ENCODE measurements around the gene SNX15. TPM values are rescaled to one million over a fixed set of nuclear protein-coding genes. Genes with fewer than 3 reads are reported as not detected.

Gene SNX15
- total and polyA plus RNA-seq, 12 donors, result 16.4 to 35.9 (median 22.5) TPM

- Histone ChIP-seq H3K4me1 (replicated peaks in 1 of 2) (peaks cover 0 to 26% of the 10 kb centered on the region in 2 donors), H3K27ac (no peak overlapping the region), H3K9me3 (replicated peaks in 1 of 3) (no peaks in the 10 kb centered on the region), H3K36me3 (replicated peaks in 1 of 2) (no peaks in the 10 kb centered on the region), H3K4me3 (no peak overlapping the region), H3K27me3 (no peaks in the 10 kb centered on the region)
- intact Hi-C loops (cut with DNase I), result no loop called here
- WGBS, 4 donors, result 85 to 95% (median 89%) methylated on average over 6 to 7 of the region's 7 CpGs
- no peak for DNase-seq
- TF ChIP-seq CTCF (IDR thresholded peaks at IDR 0.05) (no peak), POLR2A (IDR thresholded peaks at IDR 0.05) (no peak)
Measured at GRCh38 chr11:65045728-65046127, 18.5 kb downstream of the SNX15 start.

- H3K4me3 ChIP-seq, result peak overlapping the region in 2 of 4 donors; percentile 11 to 58
- TF ChIP-seq CTCF (IDR thresholded peaks at IDR 0.05), result no peak
- no peak for TF ChIP-seq POLR2A (IDR thresholded peaks at IDR 0.05)
- WGBS, 4 donors, result 38 to 71% (median 43%) methylated on average over 22 to 56 of the region's 56 CpGs
- intact Hi-C loops (cut with DNase I), result no loop called here
- H3K36me3 ChIP-seq (replicated peaks in 1 of 2), result no peaks in the 10 kb centered on the region
- H3K4me1 ChIP-seq (replicated peaks in 1 of 2), result peaks cover 0 to 13% of the 10 kb centered on the region in 2 donors
- DNase-seq, result no peak
- H3K9me3 ChIP-seq (replicated peaks in 1 of 3), result no peaks in the 10 kb centered on the region
- no peaks in the 10 kb centered on the region for H3K27me3 ChIP-seq
- H3K27ac ChIP-seq, result peak overlapping the region in 1 of 5 donors; percentile 2
Measured at GRCh38 chr11:65047581-65048422, 20.6 kb downstream of the SNX15 start.

GRCh38 chr11:65051398-65051858, 24.2 kb downstream of the SNX15 start:
- Histone ChIP-seq H3K36me3 (replicated peaks in 1 of 2) (no peaks in the 10 kb centered on the region), H3K4me3 (no peak overlapping the region), H3K27ac (no peak overlapping the region), H3K4me1 (replicated peaks in 1 of 2) (no peaks in the 10 kb centered on the region), H3K27me3 (no peaks in the 10 kb centered on the region), H3K9me3 (replicated peaks in 1 of 3) (no peaks in the 10 kb centered on the region)
- no peak for DNase-seq
- intact Hi-C loops (cut with DNase I), result no loop called here
- no peak for TF ChIP-seq CTCF (IDR thresholded peaks at IDR 0.05)
- no peak for TF ChIP-seq POLR2A (IDR thresholded peaks at IDR 0.05)
- 77 to 84% (median 80%) methylated on average over 9 of the region's 9 CpGs for WGBS, 4 donors

- H3K27ac ChIP-seq, result no peak overlapping the region
- TF ChIP-seq POLR2A (IDR thresholded peaks at IDR 0.05) (no peak), CTCF (IDR thresholded peaks at IDR 0.05) (no peak)
- WGBS, 4 donors, result 53 to 68% (median 65%) methylated on average over 8 of the region's 8 CpGs
- no peak for DNase-seq
- intact Hi-C loops (cut with DNase I), result no loop called here
- H3K9me3 ChIP-seq (replicated peaks in 1 of 3), result no peaks in the 10 kb centered on the region
- H3K27me3 ChIP-seq, result no peaks in the 10 kb centered on the region
- H3K36me3 ChIP-seq (replicated peaks in 1 of 2), result no peaks in the 10 kb centered on the region
- no peak overlapping the region for H3K4me3 ChIP-seq
- H3K4me1 ChIP-seq (replicated peaks in 1 of 2), result no peaks in the 10 kb centered on the region
Measured at GRCh38 chr11:65053827-65054508, 26.7 kb downstream of the SNX15 start.

All from adrenal gland (tissue), 12 donors.